GM12873 (cell line): ENCODE data around the gene COL4A2.

Experiments used
- CTCF ChIP-seq: IDR thresholded peaks from 2 replicates; pipeline ENCODE4 v1.5.1; 2012; ENCODE audit warnings: low read depth, mild to moderate bottlenecking, moderate library complexity, low read length, control low read depth; ENCODE audit not compliant: insufficient read depth; ENCODE audit errors: missing control alignments

Gene COL4A2

DNA sequence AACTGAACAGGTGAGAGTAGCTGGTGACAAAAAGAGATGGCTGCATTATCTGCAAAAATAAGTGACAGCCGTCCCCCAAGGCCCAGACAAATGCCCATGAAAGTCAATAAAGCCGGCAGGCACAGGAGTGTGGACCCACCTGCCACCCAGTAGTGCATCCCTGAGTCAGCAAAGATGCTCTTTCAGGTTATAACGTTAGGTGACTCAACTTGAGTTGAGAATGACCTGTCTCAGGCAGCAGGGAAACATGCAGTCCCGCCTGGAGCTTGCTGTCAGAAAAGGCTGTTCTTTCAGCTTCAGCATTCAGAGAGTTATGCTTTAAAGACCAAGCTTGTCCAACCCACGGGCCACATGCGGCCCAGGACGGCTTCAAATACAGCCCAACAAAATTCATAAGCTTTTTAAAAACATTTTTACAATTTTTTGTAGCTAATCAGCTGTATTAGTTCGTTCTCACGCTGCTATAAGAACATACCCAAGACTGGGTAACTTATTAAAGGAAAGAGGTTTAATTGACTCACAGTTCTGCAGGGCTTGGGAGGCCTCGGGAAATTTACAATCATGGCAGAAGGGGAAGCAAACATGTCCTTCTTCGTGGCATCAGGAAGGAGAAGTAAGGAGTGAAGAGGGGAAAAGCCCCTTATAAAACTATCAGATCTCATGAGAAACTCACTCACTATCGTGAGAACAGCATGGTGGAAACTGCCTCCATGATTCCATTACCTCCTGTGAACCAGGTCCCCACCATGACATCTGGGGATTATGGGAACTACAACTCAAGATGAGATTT lies 144.1 kb downstream of the COL4A2 start:
- no peak for TF ChIP-seq CTCF

GRCh38 chr13:110453797-110454196 lies 146.7 kb downstream of the COL4A2 start:
- TF ChIP-seq CTCF, result no peak

DNA sequence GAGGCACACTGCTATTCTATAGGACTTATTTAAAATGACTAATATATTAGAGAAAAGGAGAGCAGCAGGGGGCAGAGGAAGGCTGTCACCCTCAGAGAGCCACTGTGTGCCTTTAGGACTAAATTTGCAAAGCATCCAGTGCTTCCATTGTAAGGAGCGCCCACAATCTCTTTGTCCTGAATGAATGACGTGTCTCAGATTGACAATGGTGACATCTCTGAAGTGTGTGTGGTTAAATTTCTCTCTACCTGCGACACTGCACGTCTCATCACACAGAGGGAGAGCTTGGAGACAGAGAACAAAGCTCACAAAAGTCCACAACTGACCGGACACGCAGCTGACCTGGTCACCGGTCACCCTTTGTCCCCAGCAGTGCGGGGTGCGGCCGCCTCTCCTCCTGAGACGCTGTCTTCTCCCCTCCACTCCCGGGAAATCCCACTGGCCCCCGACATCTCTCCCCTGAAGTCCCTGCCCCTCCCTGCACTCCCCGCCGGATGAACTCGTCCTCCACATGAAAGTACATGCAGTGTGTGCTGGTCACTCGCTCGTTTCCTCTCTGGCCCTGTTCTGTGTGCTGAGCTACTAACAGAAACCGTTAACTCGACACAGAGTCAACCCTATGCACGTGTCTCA lies 147.3 kb downstream of the COL4A2 start:
- TF ChIP-seq CTCF, result no peak

- TF ChIP-seq CTCF, result no peak
These were observed 147.9 kb downstream of the COL4A2 start for GRCh38 chr13:110454956-110455355.

DNA sequence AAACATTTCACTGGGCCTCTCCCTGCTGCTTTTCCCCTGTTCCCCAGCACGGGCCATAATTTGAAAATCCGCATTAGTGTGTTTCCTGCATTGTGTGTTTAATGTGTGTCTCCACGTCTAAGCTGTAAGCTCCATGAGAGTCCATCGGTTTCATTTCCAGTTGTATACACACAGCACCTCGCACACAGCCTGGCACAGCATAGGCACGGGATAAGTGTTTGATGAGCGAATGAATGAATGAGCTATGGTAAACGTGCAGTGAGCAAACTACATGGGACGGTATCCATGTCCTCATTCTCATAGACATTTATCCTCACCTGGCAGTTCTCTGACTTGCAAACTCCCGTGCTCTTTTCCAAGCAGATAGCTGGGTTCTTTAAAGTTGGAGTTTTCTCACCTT lies 148.4 kb downstream of the COL4A2 start:
- no peak for TF ChIP-seq CTCF

GRCh38 chr13:110455941-110456340 lies 148.9 kb downstream of the COL4A2 start:
- TF ChIP-seq CTCF, result peak; percentile 93

DNA sequence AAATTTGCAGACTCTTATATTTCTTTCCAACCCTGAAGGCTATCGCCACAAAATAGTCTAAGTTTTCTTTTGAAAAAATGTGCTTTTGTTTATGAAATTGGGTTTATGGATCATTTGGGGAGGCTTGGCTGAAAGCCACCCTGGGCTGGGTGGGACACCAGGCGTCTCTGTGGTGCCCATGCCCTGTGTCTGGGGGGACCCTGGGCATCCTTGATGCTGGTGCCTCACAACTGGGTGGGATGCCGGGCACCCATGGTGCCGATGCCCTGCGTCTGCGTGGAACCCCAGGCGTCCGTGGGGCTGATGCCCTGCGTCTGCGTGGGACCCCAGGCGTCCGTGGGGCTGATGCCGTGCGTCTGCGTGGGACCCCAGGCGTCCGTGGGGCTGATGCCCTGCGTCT lies 149.5 kb downstream of the COL4A2 start:
- TF ChIP-seq CTCF, result no peak
